GM12865 (cell line): ENCODE measurements around the gene SULF2.

Source experiments
- DNase-seq: peaks from one replicate; pipeline ENCODE4 v3.0.0; 2010; ENCODE audit warnings: low read depth
- H3K4me3 ChIP-seq: 2 replicates; pipeline ENCODE4 v1.5.1; 2011; ENCODE audit warnings: mild to moderate bottlenecking, low read depth, low read length, control low read depth
- CTCF ChIP-seq: IDR thresholded peaks from 2 replicates; pipeline ENCODE4 v1.5.1; 2011; ENCODE audit warnings: low read length, control low read depth, low read depth, inconsistent platforms; ENCODE audit not compliant: insufficient read depth; ENCODE audit errors: missing control alignments

Gene SULF2

DNA sequence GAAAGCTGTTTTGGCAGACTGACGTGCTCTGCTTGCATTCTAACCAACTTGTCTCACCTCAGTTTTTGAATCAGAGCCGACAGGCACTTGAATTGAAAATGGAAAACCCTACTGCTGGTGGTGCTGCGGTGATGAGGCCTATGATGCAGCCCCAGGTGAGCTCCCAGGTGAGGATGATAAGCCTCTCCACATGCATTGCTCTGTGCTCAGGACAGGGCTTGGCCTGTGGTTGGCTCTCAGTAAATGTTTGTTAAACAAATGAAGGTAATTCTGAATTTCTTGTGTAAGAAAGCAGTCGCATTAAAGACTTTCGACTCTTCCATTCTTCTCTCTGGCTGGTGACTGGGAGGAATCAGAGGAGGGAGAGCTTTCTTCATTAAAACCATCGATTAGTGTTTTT lies 136.3 kb downstream of the SULF2 start:
- no peak for TF ChIP-seq CTCF
- no peak for DNase-seq
- H3K4me3 ChIP-seq: no peak overlapping the region

GRCh38 chr20:47647994-47648393 lies 137.3 kb downstream of the SULF2 start:
- no peak overlapping the region for H3K4me3 ChIP-seq
- DNase-seq: no peak
- TF ChIP-seq CTCF: no peak

- H3K4me3 ChIP-seq: no peak overlapping the region
- no peak for TF ChIP-seq CTCF
- DNase-seq: no peak
Observed at GRCh38 chr20:47645632-47646031, 139.6 kb downstream of the SULF2 start.

GRCh38 chr20:47642624-47643023 lies 142.7 kb downstream of the SULF2 start:
- no peak for TF ChIP-seq CTCF
- H3K4me3 ChIP-seq: no peak overlapping the region
- DNase-seq: no peak

DNA sequence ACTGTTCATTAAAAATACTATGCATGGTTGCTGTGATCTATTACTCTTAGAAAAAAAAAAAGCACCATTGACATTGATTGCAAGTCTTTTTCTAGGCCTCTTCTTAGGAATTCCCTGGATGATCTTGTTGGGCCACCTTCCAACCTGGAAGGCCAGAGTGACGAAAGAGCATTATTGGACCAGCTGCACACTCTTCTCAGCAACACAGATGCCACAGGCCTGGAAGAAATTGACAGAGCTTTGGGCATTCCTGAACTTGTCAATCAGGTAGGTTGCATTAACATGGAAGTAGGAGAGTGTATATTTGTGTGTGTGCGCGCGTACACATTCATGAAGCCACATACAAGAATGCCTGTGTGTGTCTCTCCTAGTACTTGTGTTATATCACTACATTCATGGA lies 143.2 kb downstream of the SULF2 start:
- no peak for TF ChIP-seq CTCF
- no peak for DNase-seq
- no peak overlapping the region for H3K4me3 ChIP-seq

DNA sequence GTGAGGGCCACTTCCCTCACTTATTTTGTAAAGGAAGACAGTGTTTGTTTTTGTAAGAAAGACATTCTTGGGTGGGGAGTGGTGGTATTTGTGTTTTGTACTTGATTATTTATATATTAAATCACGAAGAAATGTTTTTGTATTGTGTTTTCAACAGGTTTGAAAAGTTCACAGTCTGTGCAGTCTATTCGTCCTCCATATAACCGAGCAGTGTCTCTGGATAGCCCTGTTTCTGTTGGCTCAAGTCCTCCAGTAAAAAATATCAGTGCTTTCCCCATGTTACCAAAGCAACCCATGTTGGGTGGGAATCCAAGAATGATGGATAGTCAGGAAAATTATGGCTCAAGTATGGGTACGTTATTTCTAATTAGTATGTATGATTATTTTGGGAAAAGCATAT lies 146.4 kb downstream of the SULF2 start:
- no peak for TF ChIP-seq CTCF
- H3K4me3 ChIP-seq: no peak overlapping the region
- no peak for DNase-seq

- no peak overlapping the region for H3K4me3 ChIP-seq
- no peak for DNase-seq
- TF ChIP-seq CTCF: no peak
Observed at GRCh38 chr20:47635256-47635655, 150.0 kb downstream of the SULF2 start.
